BJ (cell line): ENCODE data around the gene IFT172. TPM values are rescaled to one million over a fixed set of nuclear protein-coding genes. Genes with fewer than 3 reads are reported as not detected.

Source experiments
- CTCF ChIA-PET: fragments of 350-600 bp; formaldehyde crosslinking; extraction: SDS; loops from one replicate; lab custom pipeline; 2021; ENCODE audit warnings: antibody characterized with exemption, inconsistent platforms; lab: Yijun Ruan, JAX
- POLR2A ChIA-PET: fragments of 300-600 bp; sonication (Branson Sonifier 250); formaldehyde crosslinking; extraction: SDS; loops from one replicate; lab custom pipeline; 2021; ENCODE audit warnings: antibody characterized with exemption; lab: Charles Lee
- DNase-seq: peaks from one replicate; pipeline ENCODE4 v3.0.0-alpha.2; 2011; ENCODE audit warnings: low read depth
- H3K27me3 ChIP-seq: 2 replicates; pipeline ENCODE4 v1.6.0; 2011; ENCODE audit warnings: low read length; ENCODE audit not compliant: control insufficient read depth, insufficient read depth
- H3K36me3 ChIP-seq: 2 replicates; pipeline ENCODE4 v1.5.1; 2011; ENCODE audit warnings: low read length; ENCODE audit not compliant: control insufficient read depth, insufficient read depth
- H3K4me3 ChIP-seq: 2 replicates; pipeline ENCODE4 v1.5.1; 2011; ENCODE audit warnings: low read depth, mild to moderate bottlenecking, control low read depth, low read length
- polyA plus RNA-seq: library from polyadenylated mRNA; depleted of rRNA; stranded (reverse); fragments of >200 nt; gene quantifications from 2 replicates; pipeline ENCODE4 v1.2.3, GENCODE V29; 2011
- TF ChIP-seq, protein P1 (sequence below): IDR thresholded peaks from 2 replicates; pipeline ENCODE4 v1.5.1; 2011; ENCODE audit warnings: low read depth, mild to moderate bottlenecking, control low read depth, inconsistent platforms, low read length, moderate library complexity; ENCODE audit not compliant: insufficient read depth

Gene IFT172
- polyA plus RNA-seq, 1 experiment = 20.3 TPM

- no peak overlapping the region for H3K4me3 ChIP-seq
- DNase-seq = no peak
- no peaks in the 10 kb centered on the region for H3K27me3 ChIP-seq
- no peaks in the 10 kb centered on the region for H3K36me3 ChIP-seq
- TF ChIP-seq, protein P1, sequence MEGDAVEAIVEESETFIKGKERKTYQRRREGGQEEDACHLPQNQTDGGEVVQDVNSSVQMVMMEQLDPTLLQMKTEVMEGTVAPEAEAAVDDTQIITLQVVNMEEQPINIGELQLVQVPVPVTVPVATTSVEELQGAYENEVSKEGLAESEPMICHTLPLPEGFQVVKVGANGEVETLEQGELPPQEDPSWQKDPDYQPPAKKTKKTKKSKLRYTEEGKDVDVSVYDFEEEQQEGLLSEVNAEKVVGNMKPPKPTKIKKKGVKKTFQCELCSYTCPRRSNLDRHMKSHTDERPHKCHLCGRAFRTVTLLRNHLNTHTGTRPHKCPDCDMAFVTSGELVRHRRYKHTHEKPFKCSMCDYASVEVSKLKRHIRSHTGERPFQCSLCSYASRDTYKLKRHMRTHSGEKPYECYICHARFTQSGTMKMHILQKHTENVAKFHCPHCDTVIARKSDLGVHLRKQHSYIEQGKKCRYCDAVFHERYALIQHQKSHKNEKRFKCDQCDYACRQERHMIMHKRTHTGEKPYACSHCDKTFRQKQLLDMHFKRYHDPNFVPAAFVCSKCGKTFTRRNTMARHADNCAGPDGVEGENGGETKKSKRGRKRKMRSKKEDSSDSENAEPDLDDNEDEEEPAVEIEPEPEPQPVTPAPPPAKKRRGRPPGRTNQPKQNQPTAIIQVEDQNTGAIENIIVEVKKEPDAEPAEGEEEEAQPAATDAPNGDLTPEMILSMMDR = no peak
- ChIA-PET POLR2A (no interaction called here), CTCF (interaction anchor here (1.1 to 1.4 kb wide), 2 partner anchors 11 to 14 kb away, joined by 3 read pairs; no protein-coding TSS in a partner anchor)
Measured at GRCh38 chr2:27421660-27422250, 67.8 kb downstream of the IFT172 start.

GRCh38 chr2:27420996-27421395, 68.5 kb downstream of the IFT172 start:
- TF ChIP-seq, protein P1 = no peak
- Histone ChIP-seq H3K4me3 (no peak overlapping the region), H3K36me3 (no peaks in the 10 kb centered on the region), H3K27me3 (no peaks in the 10 kb centered on the region)
- no peak for DNase-seq
- POLR2A ChIA-PET = no interaction called here
- CTCF ChIA-PET = interaction anchor here (1.1 to 1.4 kb wide), 2 partner anchors 10 to 13 kb away, joined by 3 read pairs; no protein-coding TSS in a partner anchor

- Histone ChIP-seq H3K4me3 (no peak overlapping the region), H3K36me3 (no peaks in the 10 kb centered on the region), H3K27me3 (no peaks in the 10 kb centered on the region)
- TF ChIP-seq, protein P1 = no peak
- ChIA-PET POLR2A (no interaction called here), CTCF (no interaction called here)
- DNase-seq = no peak
Measured at GRCh38 chr2:27416151-27416550, 73.4 kb downstream of the IFT172 start.

DNA sequence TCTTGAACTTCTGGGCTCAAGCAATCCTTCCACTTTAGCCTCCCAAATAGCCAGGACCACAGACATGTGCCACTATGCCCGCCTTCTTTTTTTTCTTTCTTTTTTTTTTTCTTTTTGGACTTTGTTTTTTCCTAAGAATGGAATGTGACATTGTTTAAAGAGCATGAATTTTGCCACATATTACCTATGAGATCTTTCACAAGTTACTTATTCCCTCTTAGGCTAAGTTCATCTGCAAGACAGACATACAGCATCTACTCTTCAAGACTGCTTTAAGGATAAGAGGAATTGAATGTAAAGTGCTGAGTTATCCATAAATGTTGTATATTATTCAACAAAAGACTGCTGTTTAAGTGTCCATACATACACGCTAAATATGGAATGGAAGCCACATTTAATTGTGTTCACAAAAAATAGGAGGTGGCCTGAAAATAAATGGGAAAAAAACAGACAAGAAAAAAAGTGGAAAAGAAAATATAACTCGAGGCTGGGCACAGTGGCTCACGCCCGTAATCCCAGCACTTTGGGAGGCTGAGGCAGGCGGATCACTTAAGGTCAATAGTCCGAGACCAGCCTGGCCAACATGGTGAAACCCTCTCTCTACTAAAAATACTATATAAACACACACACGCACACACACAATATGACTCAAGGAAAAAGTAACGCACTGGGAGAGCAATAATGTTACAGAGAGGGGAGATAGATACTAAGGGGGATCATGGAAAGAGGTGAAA, 77.0 kb downstream of the IFT172 start:
- Histone ChIP-seq H3K36me3 (no peaks in the 10 kb centered on the region), H3K27me3 (no peaks in the 10 kb centered on the region), H3K4me3 (no peak overlapping the region)
- ChIA-PET CTCF (no interaction called here), POLR2A (no interaction called here)
- TF ChIP-seq, protein P1 = no peak
- DNase-seq = no peak
